ENCODE results near the gene WNT1.

WNT1 gene

DNA sequence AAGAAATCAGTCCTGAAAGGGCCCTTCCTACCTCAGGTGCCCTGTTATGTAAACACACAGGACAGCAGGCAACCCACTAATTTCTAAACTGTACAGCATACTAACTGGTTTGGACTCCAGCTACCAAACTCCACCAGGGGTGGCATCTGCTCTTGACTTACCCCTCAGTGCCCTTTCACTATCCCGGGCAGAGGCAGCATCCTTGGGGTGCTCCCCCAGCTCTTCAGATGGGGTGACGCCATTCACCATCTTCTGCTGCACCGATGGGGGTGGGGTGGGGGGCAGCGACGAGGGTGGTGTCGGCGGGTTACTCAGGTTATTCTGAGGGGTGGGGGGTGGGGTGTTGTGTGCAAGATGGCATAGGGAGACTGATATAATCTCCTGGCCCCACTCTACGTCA lies 52.0 kb downstream of the WNT1 start:
- TF ChIP-seq, protein P1, sequence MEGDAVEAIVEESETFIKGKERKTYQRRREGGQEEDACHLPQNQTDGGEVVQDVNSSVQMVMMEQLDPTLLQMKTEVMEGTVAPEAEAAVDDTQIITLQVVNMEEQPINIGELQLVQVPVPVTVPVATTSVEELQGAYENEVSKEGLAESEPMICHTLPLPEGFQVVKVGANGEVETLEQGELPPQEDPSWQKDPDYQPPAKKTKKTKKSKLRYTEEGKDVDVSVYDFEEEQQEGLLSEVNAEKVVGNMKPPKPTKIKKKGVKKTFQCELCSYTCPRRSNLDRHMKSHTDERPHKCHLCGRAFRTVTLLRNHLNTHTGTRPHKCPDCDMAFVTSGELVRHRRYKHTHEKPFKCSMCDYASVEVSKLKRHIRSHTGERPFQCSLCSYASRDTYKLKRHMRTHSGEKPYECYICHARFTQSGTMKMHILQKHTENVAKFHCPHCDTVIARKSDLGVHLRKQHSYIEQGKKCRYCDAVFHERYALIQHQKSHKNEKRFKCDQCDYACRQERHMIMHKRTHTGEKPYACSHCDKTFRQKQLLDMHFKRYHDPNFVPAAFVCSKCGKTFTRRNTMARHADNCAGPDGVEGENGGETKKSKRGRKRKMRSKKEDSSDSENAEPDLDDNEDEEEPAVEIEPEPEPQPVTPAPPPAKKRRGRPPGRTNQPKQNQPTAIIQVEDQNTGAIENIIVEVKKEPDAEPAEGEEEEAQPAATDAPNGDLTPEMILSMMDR (conservative IDR thresholded peaks at IDR 0.05; ENCODE audit: low read length), result no peak
- no peak overlapping the region for H3K4me3 ChIP-seq (ENCODE audit: low read length)
- no peak for DNase-seq (ENCODE audit: low read depth)

DNA sequence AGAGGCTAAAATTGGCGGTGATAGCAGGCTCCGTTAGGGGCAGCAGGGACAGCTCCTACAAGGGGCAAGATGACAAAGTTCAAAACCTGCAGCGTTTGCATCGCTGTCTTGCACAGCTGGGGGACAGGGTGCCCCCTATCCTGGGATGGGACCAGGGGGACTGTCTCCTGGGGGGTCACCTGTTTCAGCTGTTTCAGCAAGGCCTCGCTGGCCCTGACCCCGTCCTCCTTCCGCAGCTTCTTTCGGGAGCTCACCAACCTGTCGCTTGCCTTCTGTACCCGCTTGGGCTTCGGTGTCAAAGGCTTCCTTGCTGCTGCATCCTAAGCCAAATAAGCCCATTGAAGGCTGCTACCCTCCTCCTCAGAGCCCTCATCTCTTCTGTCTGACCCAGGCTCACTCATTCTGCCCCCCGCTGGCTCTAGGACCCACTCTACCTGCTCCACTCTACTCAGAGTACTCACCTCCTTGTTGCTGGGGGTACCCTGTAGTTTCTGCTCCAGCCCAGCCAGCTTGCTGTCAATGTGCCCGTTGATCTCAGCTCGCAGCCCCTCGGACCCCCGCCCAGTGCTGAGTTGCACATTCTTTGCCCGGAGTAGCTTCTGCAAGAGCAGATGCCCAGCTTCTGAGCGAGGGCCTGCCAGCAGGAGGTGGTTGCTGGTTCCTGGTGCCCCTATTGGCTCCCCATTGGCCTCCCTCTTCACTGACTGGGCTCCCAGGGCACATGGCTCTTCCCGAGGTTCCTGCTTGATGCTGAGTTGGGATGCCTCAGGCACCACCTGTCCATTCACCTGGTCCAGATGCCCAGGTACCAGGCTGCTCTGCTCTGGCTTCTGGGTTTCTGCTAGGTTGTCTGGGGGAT lies 52.8 kb downstream of the WNT1 start:
- H3K4me3 ChIP-seq (ENCODE audit: low read length), result no peak overlapping the region
- no peak for DNase-seq (ENCODE audit: low read depth)
- TF ChIP-seq, protein P1 (conservative IDR thresholded peaks at IDR 0.05; ENCODE audit: low read length), result no peak

DNA sequence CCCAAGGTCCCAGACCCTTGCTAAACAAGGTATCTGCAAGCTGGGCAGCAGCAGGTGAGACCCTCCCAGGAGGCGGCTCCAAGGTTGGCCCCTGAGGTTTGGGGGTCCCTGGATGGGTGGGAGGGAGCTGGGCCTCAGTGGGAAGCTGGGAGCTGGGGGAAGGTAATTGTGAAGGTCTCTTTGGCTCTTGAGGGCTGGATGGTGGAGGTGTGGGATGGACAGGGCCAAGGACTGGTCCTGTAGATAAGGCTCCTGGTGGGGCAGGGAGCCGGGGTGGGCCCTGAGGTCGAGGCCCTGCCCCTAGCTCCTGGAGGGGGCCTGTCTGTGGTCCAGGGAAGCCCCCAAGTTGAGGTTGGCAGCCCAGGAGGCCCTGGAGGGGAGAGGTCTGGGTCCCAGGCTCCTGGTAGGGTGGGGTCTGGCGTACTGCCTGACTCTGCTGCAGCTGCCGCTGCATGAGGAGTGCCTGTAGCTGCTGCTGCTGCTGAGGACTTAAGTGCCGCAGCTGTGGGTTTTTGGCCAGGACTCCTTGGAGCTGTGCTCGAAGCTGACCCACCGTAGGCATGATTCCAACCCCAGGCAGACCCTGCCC lies 53.5 kb downstream of the WNT1 start:
- TF ChIP-seq, protein P1 (conservative IDR thresholded peaks at IDR 0.05; ENCODE audit: low read length), result no peak
- no peak for DNase-seq (ENCODE audit: low read depth)
- H3K4me3 ChIP-seq (ENCODE audit: low read length), result no peak overlapping the region
